Kidney tubule cell (primary cell): ENCODE data around the gene ACOD1.
A peak's percentile ranks its signal among the peaks of the same experiment; 100 is the strongest.

Experiments used
- DNase-seq: peaks from one replicate; pipeline ENCODE4 v3.0.0-alpha.2; 2018; ENCODE audit warnings: low spot score

The ACOD1 gene

DNA sequence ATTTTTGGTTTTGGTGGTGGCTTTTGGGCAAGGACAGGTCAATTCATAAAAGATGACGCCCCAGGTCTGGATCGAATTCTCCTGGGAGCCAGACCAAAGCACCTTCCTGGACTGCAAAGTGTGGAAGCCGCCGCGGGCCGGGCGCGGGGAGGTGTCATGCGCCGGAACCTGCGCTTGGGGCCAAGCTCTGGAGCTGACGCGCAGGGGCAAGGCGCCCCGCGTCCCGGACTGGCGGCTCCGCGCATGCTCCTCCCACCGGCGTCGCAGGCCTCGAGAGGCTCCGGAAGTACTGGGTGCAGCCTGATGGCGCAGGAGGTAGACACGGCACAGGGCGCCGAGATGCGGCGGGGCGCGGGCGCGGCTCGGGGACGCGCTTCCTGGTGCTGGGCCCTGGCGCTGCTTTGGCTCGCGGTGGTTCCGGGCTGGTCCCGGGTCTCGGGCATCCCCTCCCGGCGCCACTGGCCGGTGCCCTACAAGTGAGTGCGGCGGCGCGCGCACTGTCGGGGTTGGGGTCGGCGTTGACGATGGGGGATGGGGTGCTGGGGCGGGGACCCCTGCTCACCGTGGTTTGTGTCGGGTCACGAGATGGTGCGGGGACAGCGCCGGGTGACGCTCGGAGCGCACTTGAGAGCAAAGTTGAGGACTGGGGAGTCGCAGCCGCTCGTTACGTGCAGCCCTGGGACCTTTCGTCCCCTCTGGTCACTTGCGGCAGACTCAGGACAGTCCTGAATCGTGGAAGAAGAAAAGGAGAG lies 43.7 kb downstream of the ACOD1 start, which contains the start of gene CLN5:
CLN5 (plus strand) TSS at position 286 of the 752 bp plus-strand sequence; CDS start at position 304, 18 bp downstream.
- peak; percentile 96 for DNase-seq

DNA sequence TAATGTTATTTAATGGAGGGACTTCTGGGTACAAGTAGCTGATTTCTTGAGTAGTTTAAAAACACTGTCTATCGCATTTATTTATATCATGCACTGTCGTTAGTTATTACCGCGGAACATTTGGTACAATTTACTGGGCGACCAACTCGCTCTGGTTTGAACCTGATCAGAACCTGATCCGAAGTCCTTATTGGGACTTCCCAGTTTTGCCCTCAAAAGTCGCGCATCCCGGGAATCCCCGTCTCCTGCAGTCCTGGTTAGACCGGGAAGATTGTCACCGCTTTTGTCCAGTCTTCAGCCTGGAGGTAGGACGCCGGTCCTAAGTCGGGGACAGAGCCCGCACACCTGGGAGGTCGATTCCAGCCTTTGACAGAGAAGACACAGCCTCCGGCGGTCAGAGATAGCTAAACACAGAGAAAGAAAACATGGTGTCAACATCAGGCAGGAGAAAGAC lies 44.3 kb downstream of the ACOD1 start:
- peak; percentile 56 for DNase-seq

DNA sequence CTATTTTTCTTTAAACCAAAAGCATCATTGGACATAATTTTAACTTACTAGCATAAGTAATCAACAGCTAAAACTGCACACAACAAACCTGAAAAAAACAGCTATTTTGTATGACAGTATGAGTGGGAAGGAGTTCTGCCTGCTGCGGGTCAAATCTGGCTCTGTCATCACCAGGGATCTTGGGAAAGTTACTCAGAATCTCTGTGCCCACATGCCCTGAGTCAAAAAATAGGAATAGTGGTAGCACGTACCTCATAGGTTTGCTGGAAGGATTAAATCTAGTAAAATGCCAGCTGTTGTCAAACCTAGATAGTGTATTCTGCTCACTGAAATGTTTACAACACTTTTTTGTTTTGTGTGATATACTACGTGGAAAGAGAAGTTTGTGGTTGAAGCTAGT lies 44.7 kb downstream of the ACOD1 start:
- peak; percentile 31 for DNase-seq

DNA sequence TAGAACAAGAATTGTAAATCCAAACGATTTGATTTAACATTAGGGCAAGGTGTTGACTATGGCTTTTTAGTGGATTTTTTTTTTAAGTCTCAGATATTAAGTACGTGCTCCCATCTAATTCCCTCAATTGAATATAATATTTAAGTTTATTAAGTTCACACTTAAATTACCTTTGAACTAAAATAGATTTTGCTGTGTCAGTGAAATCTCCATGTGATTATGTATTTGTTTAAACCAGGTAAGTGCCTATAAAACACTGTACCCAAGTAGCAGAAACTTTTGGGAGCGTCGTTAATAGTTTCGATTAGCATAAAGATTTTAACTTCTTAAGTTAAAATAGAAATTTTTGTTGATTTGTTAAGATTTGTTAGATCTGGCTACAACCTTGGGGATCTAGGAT lies 45.2 kb downstream of the ACOD1 start:
- DNase-seq: no peak

DNA sequence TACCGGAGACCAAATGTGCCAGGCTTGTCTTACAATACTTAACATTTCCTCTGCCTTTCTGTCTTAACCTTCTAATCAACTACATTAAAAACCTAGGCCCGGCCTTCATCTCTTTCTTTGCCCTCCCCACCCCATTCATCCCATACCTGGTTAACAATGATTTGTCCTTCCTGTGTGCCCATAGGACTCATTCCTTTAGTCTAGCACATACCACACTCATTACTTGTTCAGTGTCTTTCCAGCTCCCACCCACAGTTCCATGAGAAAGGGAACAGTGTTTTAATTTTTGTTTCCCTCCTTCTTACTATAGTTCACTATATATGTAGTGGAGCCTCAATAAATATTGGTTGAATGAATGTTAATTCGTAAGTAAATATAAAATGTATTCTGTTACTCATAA lies 46.0 kb downstream of the ACOD1 start:
- DNase-seq: peak; percentile 57

DNA sequence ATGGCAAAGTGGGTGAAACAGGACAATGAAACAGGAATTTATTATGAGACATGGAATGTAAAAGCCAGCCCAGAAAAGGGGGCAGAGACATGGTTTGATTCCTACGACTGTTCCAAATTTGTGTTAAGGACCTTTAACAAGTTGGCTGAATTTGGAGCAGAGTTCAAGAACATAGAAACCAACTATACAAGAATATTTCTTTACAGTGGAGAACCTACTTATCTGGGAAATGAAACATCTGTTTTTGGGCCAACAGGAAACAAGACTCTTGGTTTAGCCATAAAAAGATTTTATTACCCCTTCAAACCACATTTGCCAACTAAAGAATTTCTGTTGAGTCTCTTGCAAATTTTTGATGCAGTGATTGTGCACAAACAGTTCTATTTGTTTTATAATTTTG lies 52.2 kb downstream of the ACOD1 start:
- DNase-seq: no peak

DNA sequence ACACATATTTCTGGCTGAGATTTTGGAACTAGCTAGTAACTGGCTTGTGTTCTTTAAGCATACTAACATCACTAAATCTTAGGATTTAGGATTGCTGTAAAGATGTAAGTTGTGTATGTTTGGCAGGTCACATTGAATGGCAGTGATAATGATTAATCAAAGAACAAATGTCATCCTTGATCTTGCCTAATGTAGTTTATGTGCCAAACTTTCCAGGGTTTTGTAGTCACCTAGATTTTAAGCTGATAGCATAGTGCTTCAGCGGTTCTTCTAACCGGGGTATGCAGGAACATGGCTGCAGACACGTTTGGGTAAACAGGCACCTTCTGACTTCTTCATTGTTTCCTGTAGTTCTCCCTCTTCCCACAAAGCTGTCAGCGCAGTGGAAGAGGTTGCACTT lies 53.2 kb downstream of the ACOD1 start:
- DNase-seq: no peak

DNA sequence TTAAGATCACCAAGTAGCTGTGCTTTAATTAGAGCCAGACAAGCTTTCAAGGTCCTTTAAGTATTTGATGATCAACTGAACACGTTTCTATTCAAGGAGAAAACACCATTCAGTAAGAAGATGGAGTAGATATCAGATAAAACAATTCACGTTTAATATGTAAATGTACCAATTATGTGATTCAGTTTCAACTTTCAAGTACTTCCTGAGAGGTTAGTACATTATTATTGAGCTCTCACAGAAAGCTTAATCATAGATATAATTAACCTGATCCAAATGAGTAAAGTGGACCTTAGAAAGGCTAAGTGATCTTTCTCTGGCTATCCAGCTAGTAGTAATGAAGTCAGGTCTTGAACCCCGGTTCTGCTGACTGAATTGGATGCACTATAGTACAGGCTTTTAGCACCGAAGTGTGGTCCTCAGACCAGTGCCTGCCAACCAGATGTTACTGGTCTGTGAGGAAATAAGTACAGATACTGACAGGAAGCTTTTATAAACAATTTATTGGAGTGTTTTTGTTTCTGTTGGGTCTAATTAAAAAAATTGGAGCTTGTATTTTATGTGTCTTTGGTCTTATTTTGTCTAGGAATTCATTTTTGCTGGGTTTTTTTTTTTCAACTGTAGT lies 53.8 kb downstream of the ACOD1 start:
- DNase-seq: no peak

DNA sequence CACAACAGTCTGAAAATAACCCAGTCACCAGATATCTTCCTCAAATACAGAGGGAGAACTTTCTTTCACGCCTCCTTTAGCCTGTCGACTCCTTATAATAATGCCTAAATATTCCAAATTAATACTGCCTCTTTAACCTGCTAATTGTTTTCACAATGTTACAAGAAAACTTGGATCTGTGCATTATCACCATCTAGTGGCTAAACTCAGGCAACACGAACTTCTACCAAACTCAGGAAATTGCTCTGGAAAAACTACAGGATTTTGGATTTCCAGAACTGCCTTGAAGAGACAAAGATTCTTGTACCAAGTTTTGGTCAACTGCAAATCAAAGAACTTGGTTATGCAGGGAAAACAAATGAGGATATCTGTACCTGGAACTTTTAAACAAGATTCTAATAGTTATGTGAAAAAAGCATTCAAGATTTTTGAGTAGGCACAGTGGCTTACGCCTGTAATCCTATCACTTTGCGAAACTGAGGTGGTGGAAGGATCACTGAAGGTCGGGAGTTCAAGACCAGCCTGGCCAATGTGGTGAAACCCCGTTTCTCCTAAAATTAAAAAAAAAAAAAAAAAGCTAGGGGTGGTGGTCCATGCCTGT lies 54.4 kb downstream of the ACOD1 start:
- DNase-seq: peak; percentile 40
